CD4-positive, alpha-beta T cell (primary cell): ENCODE measurements around the gene PDRG1. TPM values are rescaled to one million over a fixed set of nuclear protein-coding genes. Genes with fewer than 3 reads are reported as not detected.

ENCODE experiments used
- ATAC-seq: fragments of 200-7000 bp; cut with Tn5 transposase; one replicate; pipeline ENCODE4 v1.10.0; 2022; ENCODE audit warnings: mild to moderate bottlenecking; ENCODE audit not compliant: poor library complexity
- CTCF ChIA-PET: fragments of 350-600 bp; sonication (Branson Sonifier 250); formaldehyde crosslinking; loops from one replicate; lab custom pipeline; 2021; ENCODE audit warnings: antibody characterized with exemption, inconsistent platforms; lab: Charles Lee
- POLR2A ChIA-PET: fragments of 350-600 bp; sonication (Branson Sonifier 250); formaldehyde crosslinking; loops from one replicate; lab custom pipeline; 2021; ENCODE audit warnings: antibody characterized with exemption, inconsistent platforms; lab: Charles Lee
- DNase-seq, 14 experiments: peaks; one replicate each; pipeline ENCODE4 v3.0.0-alpha.2; 2013 to 2020; ENCODE audit warnings: mixed read lengths in 2 of 14
- H3K27ac ChIP-seq, 2 donors: one replicate each; pipeline versions ENCODE4 v1.5.1 to v1.7.0; 2013; ENCODE audit warnings: low read length in 2 of 2, low read depth in 1 of 2, mild to moderate bottlenecking in 1 of 2
- H3K27me3 ChIP-seq, 2 experiments: 1 replicate in 1 of 2; 2 replicates in 1 of 2; pipeline versions ENCODE4 v1.6.1 to v1.7.0; 2013; ENCODE audit warnings: low read length in 2 of 2, control low read depth in 1 of 2, mild to moderate bottlenecking in 1 of 2, moderate library complexity in 1 of 2; ENCODE audit not compliant: insufficient read depth in 2 of 2, control insufficient read depth in 1 of 2
- H3K36me3 ChIP-seq: one replicate; pipeline ENCODE4 v1.6.1; 2013; ENCODE audit warnings: low read length, control low read depth; ENCODE audit not compliant: insufficient read depth
- H3K4me1 ChIP-seq: one replicate; pipeline ENCODE4 v1.6.1; 2013; ENCODE audit warnings: low read length, control low read depth; ENCODE audit not compliant: insufficient read depth
- H3K4me3 ChIP-seq: one replicate; pipeline ENCODE4 v1.5.1; 2013; ENCODE audit warnings: mild to moderate bottlenecking, low read length, moderate library complexity
- H3K9me3 ChIP-seq, 2 experiments: 1 replicate in 1 of 2; 2 replicates in 1 of 2; pipeline versions ENCODE4 v1.6.1 to v1.7.0; 2013; ENCODE audit warnings: low read length in 2 of 2, mild to moderate bottlenecking in 2 of 2, control low read depth in 1 of 2, moderate library complexity in 1 of 2; ENCODE audit not compliant: control insufficient read depth in 1 of 2, insufficient read depth in 1 of 2
- H3K27ac Mint-ChIP-seq: one replicate; pipeline ENCODE4 v1.8.0; 2020; ENCODE audit warnings: mixed read lengths
- H3K27me3 Mint-ChIP-seq: one replicate; pipeline ENCODE4 v1.8.0; 2021; ENCODE audit warnings: mixed read lengths
- H3K36me3 Mint-ChIP-seq: one replicate; pipeline ENCODE4 v1.8.0; 2021; ENCODE audit warnings: low read depth, mixed read lengths
- H3K4me1 Mint-ChIP-seq: one replicate; pipeline ENCODE4 v1.8.0; 2021; ENCODE audit warnings: low read depth, mixed read lengths
- H3K4me3 Mint-ChIP-seq: one replicate; pipeline ENCODE4 v1.8.0; 2020; ENCODE audit warnings: mild to moderate bottlenecking, mixed read lengths
- H3K9me3 Mint-ChIP-seq: one replicate; pipeline ENCODE4 v1.8.0; 2020; ENCODE audit warnings: mixed read lengths
- CTCF ChIP-seq: fragments of 200-600 bp; IDR thresholded peaks from one replicate; pipeline ENCODE4 v1.8.0; 2022; ENCODE audit warnings: antibody characterized with exemption, mild to moderate bottlenecking
- intact Hi-C, 2 experiments: fragments of 100-400 bp; cut with DNase I in 1 of 2; cut with micrococcal nuclease in 1 of 2; formaldehyde crosslinking; loops; one replicate each; pipeline versions ENCODE4 v1.15.1 to v1.9.0; 2023 to 2025; cut with DNase I, micrococcal nuclease
- total RNA-seq, 174 experiments: library from RNA in 2 of 174; stranded (reverse) in 2 of 174; gene quantifications; one replicate each; pipeline ENCODE4 v1.2.3 and lab custom pipeline; 2021 to 2026

Gene PDRG1
- total RNA-seq, 2 experiments from 2014 or later: 6.5 to 7.1 TPM

- TF ChIP-seq CTCF: no peak
- ATAC-seq (no peak), DNase-seq (no peak)
- H3K4me1 Mint-ChIP-seq: no peaks in the 10 kb centered on the region
- H3K4me3 Mint-ChIP-seq: no peak overlapping the region
- CTCF ChIA-PET: no interaction called here
- Histone ChIP-seq H3K4me1 (no peaks in the 10 kb centered on the region), H3K27ac (no peak overlapping the region), H3K9me3 (no peaks in the 10 kb centered on the region), H3K4me3 (no peak overlapping the region), H3K27me3 (no peaks in the 10 kb centered on the region), H3K36me3 (no peaks in the 10 kb centered on the region)
- no peaks in the 10 kb centered on the region for H3K36me3 Mint-ChIP-seq
- no peak overlapping the region for H3K27ac Mint-ChIP-seq
- intact Hi-C loops: no loop called here
- H3K9me3 Mint-ChIP-seq: no peaks in the 10 kb centered on the region
- H3K27me3 Mint-ChIP-seq: peaks cover under 1% of the 10 kb centered on the region
- POLR2A ChIA-PET: no interaction called here
Observed at GRCh38 chr20:31913431-31914157, 38.3 kb downstream of the PDRG1 start.

GRCh38 chr20:31910071-31910803 lies 41.6 kb downstream of the PDRG1 start:
- no peaks in the 10 kb centered on the region for H3K27me3 Mint-ChIP-seq
- Histone ChIP-seq H3K4me1 (no peaks in the 10 kb centered on the region), H3K36me3 (no peaks in the 10 kb centered on the region), H3K27me3 (no peaks in the 10 kb centered on the region), H3K9me3 (no peaks in the 10 kb centered on the region), H3K27ac (no peak overlapping the region), H3K4me3 (no peak overlapping the region)
- no peak for TF ChIP-seq CTCF
- DNase-seq: no peak
- ChIA-PET CTCF (no interaction called here), POLR2A (no interaction called here)
- H3K27ac Mint-ChIP-seq: no peak overlapping the region
- ATAC-seq: no peak
- H3K36me3 Mint-ChIP-seq: no peaks in the 10 kb centered on the region
- H3K9me3 Mint-ChIP-seq: no peaks in the 10 kb centered on the region
- H3K4me3 Mint-ChIP-seq: no peak overlapping the region
- H3K4me1 Mint-ChIP-seq: no peaks in the 10 kb centered on the region
- intact Hi-C loops: no loop called here

- no peak overlapping the region for H3K27ac ChIP-seq
- DNase-seq (no peak), ATAC-seq (no peak)
- no peaks in the 10 kb centered on the region for H3K36me3 Mint-ChIP-seq
- H3K4me1 ChIP-seq: no peaks in the 10 kb centered on the region
- TF ChIP-seq CTCF: no peak
- H3K4me3 ChIP-seq: no peak overlapping the region
- H3K27me3 ChIP-seq: no peaks in the 10 kb centered on the region
- no peaks in the 10 kb centered on the region for H3K4me1 Mint-ChIP-seq
- no peaks in the 10 kb centered on the region for H3K9me3 ChIP-seq
- H3K36me3 ChIP-seq: no peaks in the 10 kb centered on the region
- ChIA-PET POLR2A (no interaction called here), CTCF (no interaction called here)
- H3K27me3 Mint-ChIP-seq: no peaks in the 10 kb centered on the region
- no peak overlapping the region for H3K27ac Mint-ChIP-seq
- no peaks in the 10 kb centered on the region for H3K9me3 Mint-ChIP-seq
- intact Hi-C loops: no loop called here
- no peak overlapping the region for H3K4me3 Mint-ChIP-seq
Observed at GRCh38 chr20:31909253-31910070, 42.4 kb downstream of the PDRG1 start.
